Stomach smooth muscle (tissue), 2 donors: ENCODE measurements around the gene FBXO44.

Experiments
- H3K27ac ChIP-seq: one replicate; pipeline ENCODE4 v1.7.0; 2013; ENCODE audit warnings: mild to moderate bottlenecking, low read length, inconsistent platforms
- H3K27me3 ChIP-seq, 2 donors: one replicate each; pipeline ENCODE4 v1.7.0; 2013; ENCODE audit warnings: low read length in 2 of 2; ENCODE audit not compliant: insufficient read depth in 2 of 2, control insufficient read depth in 1 of 2
- H3K36me3 ChIP-seq, 2 donors: one replicate each; pipeline ENCODE4 v1.7.0; 2013; ENCODE audit warnings: low read length in 2 of 2; ENCODE audit not compliant: control insufficient read depth in 2 of 2, insufficient read depth in 2 of 2
- H3K4me1 ChIP-seq: one replicate; pipeline ENCODE4 v1.7.0; 2013; ENCODE audit warnings: low read length; ENCODE audit not compliant: control insufficient read depth, insufficient read depth
- H3K4me3 ChIP-seq, 2 donors: one replicate each; pipeline ENCODE4 v1.7.0; 2013; ENCODE audit warnings: low read length in 2 of 2
- H3K9ac ChIP-seq, 2 donors: one replicate each; pipeline ENCODE4 v1.7.0; 2013; ENCODE audit warnings: low read length in 2 of 2, mild to moderate bottlenecking in 1 of 2
- H3K9me3 ChIP-seq, 2 donors: one replicate each; pipeline ENCODE4 v1.7.0; 2013; ENCODE audit warnings: low read length in 2 of 2; ENCODE audit not compliant: control insufficient read depth in 2 of 2
- donor health status: healthy.
- donor health status: Pancreatic carcinoma.

Gene FBXO44

DNA sequence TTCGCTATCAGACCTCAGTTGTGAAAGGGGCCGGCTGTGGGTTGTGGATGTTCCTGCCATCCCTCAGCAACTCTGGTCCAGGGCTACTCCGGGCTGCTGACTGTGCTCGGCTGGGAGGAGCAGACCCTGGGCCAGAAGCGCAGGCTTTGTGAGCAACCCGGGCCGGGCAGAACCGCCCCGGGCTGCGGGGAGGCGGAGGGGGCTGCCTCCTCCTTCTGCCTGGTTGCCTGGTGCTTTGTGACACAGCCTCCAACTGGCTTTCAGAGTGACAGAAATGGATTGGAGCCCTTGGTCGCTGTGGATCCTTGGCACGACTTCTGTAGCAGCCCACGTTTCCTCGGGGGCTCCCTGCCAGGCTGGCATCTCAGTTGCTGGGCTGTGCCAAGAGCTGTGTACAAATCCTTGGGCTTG lies 46.9 kb downstream of the FBXO44 start:
- peaks cover 10% of the 10 kb centered on the region for H3K4me1 ChIP-seq
- no peaks in the 10 kb centered on the region for H3K9me3 ChIP-seq
- no peak overlapping the region for H3K27ac ChIP-seq
- peaks cover 16 to 20% of the 10 kb centered on the region in 2 donors for H3K27me3 ChIP-seq
- H3K36me3 ChIP-seq: no peaks in the 10 kb centered on the region
- H3K9ac ChIP-seq: no peak overlapping the region
- H3K4me3 ChIP-seq: peak overlapping the region in 1 of 2 donors; percentile 40

DNA sequence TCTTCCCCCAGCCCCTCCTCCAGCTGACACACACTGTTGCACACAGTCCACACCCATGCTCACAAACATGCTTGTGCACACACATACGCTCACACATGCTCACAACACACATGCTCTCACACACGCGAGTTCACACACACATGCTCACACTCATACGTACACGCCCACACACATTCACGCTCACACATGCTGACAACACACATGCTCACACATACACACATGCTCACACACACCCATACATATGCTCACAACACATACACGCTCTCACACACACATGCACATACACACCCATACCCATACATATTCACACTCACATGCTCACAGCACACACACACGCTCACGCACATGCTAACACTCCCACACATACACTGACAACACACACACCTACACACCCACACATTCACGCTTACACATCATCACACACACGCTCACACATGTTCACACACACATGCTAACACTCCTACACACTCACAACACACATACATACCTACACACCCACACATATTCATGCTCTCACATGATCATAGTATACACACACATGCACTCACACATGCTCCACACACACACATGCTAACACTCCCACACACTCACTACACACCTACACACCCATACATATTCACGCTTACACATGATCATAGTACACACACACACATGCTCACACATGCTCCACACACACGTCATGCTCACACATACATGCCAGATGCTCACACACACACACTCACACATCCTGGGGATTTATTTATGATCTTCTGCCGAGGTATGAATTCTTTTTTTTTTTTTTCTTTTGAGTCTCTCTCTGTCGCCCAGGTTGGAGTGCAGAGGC lies 47.5 kb downstream of the FBXO44 start:
- H3K9ac ChIP-seq: no peak overlapping the region

DNA sequence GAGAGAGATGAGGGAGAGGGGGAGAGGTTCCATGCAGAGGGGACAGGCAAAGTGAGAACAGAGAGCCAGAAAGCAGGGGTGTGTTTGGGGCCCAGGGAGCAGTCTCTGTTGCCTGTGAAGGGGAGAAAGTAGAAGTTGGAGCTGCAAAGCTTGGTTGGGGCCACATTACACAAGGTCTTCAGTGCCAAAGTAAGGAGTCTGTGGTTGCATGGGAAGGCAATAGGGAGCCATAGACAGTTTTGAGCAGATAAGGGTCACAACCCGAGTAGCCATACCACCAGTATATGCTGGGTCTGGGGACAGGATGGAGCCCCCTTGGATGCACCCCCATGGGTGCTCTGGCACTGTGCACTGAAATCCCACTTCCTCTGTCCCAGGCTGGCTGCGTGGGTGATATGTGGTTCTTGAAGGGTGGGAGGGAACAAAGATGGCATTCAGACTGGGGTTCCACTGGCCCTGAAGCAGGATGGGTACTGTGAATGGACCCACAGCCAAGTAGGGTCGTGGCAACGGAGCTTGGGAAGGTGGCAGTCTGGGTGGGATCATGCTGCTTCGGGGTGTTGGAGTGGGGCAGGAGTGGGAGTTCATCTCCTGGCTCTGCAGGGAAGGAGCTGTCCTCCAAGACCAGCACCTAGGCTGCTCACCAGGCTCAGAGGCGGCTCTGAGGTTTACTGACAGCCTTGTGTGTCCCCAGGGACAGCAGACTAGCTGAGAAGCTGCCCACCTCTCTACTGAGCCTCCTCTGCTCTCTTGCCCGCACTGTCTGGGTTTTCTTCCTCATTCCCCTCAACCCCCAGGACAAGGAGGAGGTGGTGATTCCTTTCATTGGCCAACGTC lies 48.9 kb downstream of the FBXO44 start:
- Histone ChIP-seq H3K4me1 (peaks cover 10% of the 10 kb centered on the region), H3K27ac (no peak overlapping the region), H3K27me3 (peaks cover 12 to 17% of the 10 kb centered on the region in 2 donors), H3K4me3 (no peak overlapping the region), H3K36me3 (no peaks in the 10 kb centered on the region), H3K9ac (no peak overlapping the region), H3K9me3 (no peaks in the 10 kb centered on the region)

More for the DNA sequence above, 47.5 kb downstream of the FBXO44 start:
- H3K4me1 ChIP-seq: peaks cover 10% of the 10 kb centered on the region
- no peaks in the 10 kb centered on the region for H3K36me3 ChIP-seq
- H3K27me3 ChIP-seq: peaks cover 13 to 20% of the 10 kb centered on the region in 2 donors
- H3K4me3 ChIP-seq: no peak overlapping the region
- H3K9me3 ChIP-seq: no peaks in the 10 kb centered on the region
- no peak overlapping the region for H3K27ac ChIP-seq

DNA sequence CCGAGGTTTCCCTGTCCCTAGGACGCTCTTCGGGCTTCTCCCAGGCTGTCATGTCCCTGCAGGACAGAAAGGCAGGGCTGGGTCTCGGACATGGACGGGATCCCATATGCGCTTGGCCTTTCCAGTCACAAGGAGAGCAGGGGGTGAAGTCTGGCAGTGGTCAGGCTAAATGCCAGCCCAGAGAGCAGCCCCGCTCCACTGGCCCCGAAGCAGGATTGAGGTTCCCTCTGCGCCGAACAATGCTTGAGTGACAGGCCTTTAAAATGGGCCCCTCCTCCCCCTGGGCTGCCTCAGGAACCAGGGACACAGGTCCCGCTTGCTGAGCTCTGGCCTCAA lies 49.5 kb downstream of the FBXO44 start:
- Histone ChIP-seq H3K4me1 (peaks cover 10% of the 10 kb centered on the region), H3K4me3 (no peak overlapping the region), H3K9ac (no peak overlapping the region), H3K27ac (no peak overlapping the region), H3K36me3 (no peaks in the 10 kb centered on the region), H3K9me3 (no peaks in the 10 kb centered on the region), H3K27me3 (peaks cover 14 to 16% of the 10 kb centered on the region in 2 donors)

DNA sequence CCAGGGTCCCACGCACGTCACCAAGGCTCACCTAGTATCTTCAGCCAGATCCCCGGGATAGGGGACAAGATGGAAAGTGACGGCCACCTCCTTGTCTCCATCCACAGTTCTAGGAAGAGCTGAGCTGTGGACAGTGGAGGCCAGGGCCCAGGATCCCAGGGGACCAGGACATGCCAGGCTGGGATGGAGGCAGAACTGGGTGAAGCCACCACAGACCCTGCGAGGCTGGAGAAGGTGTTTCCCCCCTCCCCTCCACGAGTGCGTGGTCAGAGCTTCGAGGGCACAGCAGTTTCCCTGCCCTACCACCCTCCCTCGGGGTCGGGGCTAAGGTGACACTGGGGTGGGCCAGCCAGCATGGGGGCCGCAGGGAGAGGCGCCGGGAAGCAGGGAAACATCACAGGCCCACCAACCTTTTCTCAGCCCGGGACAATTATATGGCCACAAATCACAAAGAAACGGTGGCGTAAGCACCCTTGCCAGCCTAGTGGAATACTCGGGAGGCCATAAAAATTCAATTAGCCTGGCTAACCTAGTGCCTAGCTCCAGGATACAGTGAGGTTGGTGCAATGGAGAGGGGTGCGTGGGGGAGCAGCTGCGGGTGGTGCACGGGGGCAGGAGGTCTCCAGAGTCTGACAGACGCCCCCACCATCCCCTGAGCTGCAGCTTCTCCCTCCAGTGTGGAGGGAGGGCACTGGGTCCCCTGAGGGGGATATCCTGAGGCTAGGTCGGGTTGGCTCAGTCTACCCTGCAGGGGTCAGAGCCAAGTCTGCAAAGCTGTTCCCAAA lies 50.2 kb downstream of the FBXO44 start:
- H3K27ac ChIP-seq: no peak overlapping the region
- no peaks in the 10 kb centered on the region for H3K9me3 ChIP-seq
- H3K4me3 ChIP-seq: no peak overlapping the region
- H3K4me1 ChIP-seq: peaks cover 10% of the 10 kb centered on the region
- H3K36me3 ChIP-seq: no peaks in the 10 kb centered on the region
- H3K9ac ChIP-seq: no peak overlapping the region
- H3K27me3 ChIP-seq: peaks cover 14 to 16% of the 10 kb centered on the region in 2 donors

DNA sequence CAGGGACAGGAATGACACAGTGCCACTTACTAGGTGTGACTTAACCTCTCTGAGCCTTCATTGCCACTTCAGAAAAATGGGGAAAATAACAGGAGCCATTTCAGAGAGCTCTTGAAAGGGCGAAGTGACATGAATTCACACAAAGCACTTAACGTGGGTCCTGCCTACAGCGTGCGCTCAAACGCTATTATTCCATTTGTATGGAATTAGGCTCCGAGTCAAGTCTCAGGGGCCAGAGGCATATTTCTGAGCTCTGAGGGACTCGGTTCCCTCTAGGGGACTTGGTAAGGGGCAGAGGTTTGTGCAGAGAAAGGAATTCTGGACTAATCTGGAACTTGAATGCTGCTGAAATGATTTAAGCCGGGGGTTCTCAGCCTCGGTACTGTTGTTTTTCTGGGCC lies 50.9 kb downstream of the FBXO44 start:
- Histone ChIP-seq H3K27me3 (peaks cover 13 to 16% of the 10 kb centered on the region in 2 donors), H3K36me3 (no peaks in the 10 kb centered on the region), H3K9ac (no peak overlapping the region), H3K4me1 (peaks cover 10% of the 10 kb centered on the region), H3K9me3 (no peaks in the 10 kb centered on the region), H3K4me3 (no peak overlapping the region), H3K27ac (no peak overlapping the region)

DNA sequence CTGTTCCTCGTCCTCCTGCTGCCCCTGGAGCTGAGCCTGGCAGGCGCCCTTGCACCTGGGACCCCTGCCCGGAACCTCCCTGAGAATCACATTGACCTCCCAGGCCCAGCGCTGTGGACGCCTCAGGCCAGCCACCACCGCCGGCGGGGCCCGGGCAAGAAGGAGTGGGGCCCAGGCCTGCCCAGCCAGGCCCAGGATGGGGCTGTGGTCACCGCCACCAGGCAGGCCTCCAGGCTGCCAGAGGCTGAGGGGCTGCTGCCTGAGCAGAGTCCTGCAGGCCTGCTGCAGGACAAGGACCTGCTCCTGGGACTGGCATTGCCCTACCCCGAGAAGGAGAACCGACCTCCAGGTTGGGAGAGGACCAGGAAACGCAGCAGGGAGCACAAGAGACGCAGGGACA lies 51.6 kb downstream of the FBXO44 start:
- peaks cover 7% of the 10 kb centered on the region for H3K4me1 ChIP-seq
- no peak overlapping the region for H3K27ac ChIP-seq
- peaks cover 9 to 13% of the 10 kb centered on the region in 2 donors for H3K27me3 ChIP-seq
- no peak overlapping the region for H3K9ac ChIP-seq
- no peak overlapping the region for H3K4me3 ChIP-seq
- H3K36me3 ChIP-seq: no peaks in the 10 kb centered on the region
- no peaks in the 10 kb centered on the region for H3K9me3 ChIP-seq

DNA sequence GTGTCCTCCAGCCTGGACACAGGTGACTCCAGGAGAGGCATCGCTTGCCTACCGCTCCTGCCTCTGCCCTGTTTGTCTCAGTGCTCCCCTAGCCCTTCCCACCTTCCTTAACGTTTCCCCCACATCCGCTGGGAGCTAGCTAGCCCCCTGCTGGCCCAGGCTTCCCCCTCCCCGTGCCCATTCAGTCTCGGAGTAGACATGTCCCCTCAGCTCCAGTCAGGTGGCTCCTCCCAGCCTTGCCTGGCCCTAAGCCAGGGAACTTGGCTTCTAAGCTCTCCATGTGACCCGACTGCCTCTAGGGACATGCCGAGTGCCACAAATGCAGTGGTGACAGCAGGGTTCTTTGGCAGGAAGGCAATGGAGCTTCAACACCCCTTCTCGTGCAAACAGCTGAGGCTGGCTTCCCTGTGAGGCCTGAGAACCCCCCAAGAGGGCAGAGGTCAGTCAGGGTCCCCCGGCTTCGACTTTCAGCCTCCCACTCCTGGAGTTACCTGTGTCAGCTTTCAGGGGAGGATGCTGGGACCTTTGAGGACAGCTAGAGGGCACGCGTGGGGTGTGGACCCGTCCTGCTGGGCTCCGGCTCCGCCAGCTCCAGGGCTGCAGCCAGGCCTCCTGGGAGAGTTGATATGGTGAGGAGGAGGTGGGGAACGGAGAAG lies 53.1 kb downstream of the FBXO44 start:
- no peaks in the 10 kb centered on the region for H3K36me3 ChIP-seq
- no peak overlapping the region for H3K4me3 ChIP-seq
- no peaks in the 10 kb centered on the region for H3K9me3 ChIP-seq
- peaks cover 9 to 14% of the 10 kb centered on the region in 2 donors for H3K27me3 ChIP-seq
- no peak overlapping the region for H3K9ac ChIP-seq
- H3K4me1 ChIP-seq: no peaks in the 10 kb centered on the region
- no peak overlapping the region for H3K27ac ChIP-seq

DNA sequence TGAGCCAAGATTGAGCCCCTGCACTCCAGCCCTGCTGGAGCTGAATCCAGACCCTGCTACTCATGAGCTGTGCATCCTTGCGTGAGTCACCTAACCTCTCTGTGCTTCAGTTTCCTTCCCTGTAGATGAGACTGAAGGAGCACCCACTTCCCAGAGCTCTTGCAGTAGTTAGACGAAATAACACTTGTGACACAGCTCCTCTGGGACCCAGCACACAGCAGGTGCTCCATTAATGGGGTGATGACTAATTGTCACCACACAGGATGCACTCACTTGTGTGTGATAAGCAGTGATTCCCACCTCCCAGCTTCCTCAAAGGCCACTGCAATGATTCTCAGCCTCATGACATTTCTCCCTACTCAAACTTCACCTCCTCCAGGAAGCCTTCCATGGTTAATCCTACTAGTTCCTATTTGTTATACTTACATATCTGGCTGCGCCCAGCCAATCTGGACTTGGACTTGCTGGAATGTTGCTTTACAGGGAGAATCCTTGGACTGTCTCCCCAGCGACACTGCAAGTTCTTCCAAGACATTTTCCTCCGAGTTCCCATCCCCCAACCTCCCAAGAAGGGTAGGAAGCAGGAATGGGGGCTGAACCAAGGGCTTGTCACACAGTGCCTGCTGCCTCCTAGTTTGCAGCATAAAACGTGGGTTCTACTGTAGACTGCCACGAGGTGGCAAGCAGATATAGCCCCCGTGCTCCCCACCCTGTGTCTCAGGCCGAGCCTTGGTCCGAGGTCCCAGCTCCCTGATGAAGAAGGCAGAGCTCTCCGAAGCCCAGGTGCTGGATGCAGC lies 54.1 kb downstream of the FBXO44 start:
- Histone ChIP-seq H3K4me1 (no peaks in the 10 kb centered on the region), H3K36me3 (no peaks in the 10 kb centered on the region), H3K27me3 (peaks cover 9 to 10% of the 10 kb centered on the region in 2 donors), H3K27ac (no peak overlapping the region), H3K4me3 (no peak overlapping the region), H3K9me3 (no peaks in the 10 kb centered on the region), H3K9ac (no peak overlapping the region)
